Lower lobe of right lung (tissue), 2 donors: ENCODE data around the gene LRRC75A. TPM values are rescaled to one million over a fixed set of nuclear protein-coding genes. Genes with fewer than 3 reads are reported as not detected.

ENCODE experiments used
- ATAC-seq, 2 donors: fragments of 200-7000 bp; cut with Tn5 transposase; one replicate each; pipeline ENCODE4 v1.9.1; 2020 to 2022; ENCODE audit warnings: mild to moderate bottlenecking in 2 of 2, moderate library complexity in 2 of 2
- DNase-seq: peaks from one replicate; pipeline ENCODE4 v3.0.0-alpha.2; 2020
- H3K27ac ChIP-seq: fragments of 200-600 bp; one replicate; pipeline ENCODE4 v1.8.0; 2022
- H3K27me3 ChIP-seq: fragments of 200-600 bp; one replicate; pipeline ENCODE4 v1.8.0; 2022; ENCODE audit warnings: low read depth
- H3K36me3 ChIP-seq: fragments of 200-600 bp; one replicate; pipeline ENCODE4 v1.8.0; 2022; ENCODE audit warnings: mild to moderate bottlenecking
- H3K4me1 ChIP-seq: fragments of 200-600 bp; one replicate; pipeline ENCODE4 v1.8.0; 2022
- H3K4me3 ChIP-seq: fragments of 200-600 bp; one replicate; pipeline ENCODE4 v1.8.0; 2022; ENCODE audit warnings: mild to moderate bottlenecking
- H3K9me3 ChIP-seq: fragments of 200-600 bp; one replicate; pipeline ENCODE4 v1.8.0; 2022
- intact Hi-C: fragments of 100-400 bp; cut with DNase I; formaldehyde crosslinking; loops from one replicate; pipeline ENCODE4 v1.11.0; 2022
- total RNA-seq: library from RNA; stranded (reverse); fragmentation: NEBNext Ultra II Directional; extraction: Animal tissue kit (Norgen Biotek cat#: 25700); gene quantifications from one replicate; pipeline ENCODE4 v1.2.1, GENCODE V29; 2021
- TF ChIP-seq, protein P1 (sequence below): fragments of 200-600 bp; IDR thresholded peaks from one replicate; pipeline ENCODE4 v1.8.0; 2022; ENCODE audit warnings: antibody characterized with exemption, mild to moderate bottlenecking
- donor health status: DM: no; HTN: yes; CAD: no; lungs with severe emphysema.

LRRC75A gene
- total RNA-seq, 1 donor from 2014 or later = 3.8 TPM

GRCh38 chr17:16480995-16481394 lies 11.0 kb downstream of the LRRC75A start:
- DNase-seq (no peak), ATAC-seq (no peak)
- Histone ChIP-seq H3K4me1 (peaks cover 4% of the 10 kb centered on the region), H3K4me3 (no peak overlapping the region), H3K9me3 (no peaks in the 10 kb centered on the region), H3K36me3 (no peaks in the 10 kb centered on the region), H3K27me3 (no peaks in the 10 kb centered on the region), H3K27ac (no peak overlapping the region)
- TF ChIP-seq, protein P1, sequence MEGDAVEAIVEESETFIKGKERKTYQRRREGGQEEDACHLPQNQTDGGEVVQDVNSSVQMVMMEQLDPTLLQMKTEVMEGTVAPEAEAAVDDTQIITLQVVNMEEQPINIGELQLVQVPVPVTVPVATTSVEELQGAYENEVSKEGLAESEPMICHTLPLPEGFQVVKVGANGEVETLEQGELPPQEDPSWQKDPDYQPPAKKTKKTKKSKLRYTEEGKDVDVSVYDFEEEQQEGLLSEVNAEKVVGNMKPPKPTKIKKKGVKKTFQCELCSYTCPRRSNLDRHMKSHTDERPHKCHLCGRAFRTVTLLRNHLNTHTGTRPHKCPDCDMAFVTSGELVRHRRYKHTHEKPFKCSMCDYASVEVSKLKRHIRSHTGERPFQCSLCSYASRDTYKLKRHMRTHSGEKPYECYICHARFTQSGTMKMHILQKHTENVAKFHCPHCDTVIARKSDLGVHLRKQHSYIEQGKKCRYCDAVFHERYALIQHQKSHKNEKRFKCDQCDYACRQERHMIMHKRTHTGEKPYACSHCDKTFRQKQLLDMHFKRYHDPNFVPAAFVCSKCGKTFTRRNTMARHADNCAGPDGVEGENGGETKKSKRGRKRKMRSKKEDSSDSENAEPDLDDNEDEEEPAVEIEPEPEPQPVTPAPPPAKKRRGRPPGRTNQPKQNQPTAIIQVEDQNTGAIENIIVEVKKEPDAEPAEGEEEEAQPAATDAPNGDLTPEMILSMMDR = no peak
- intact Hi-C loops = no loop called here

- intact Hi-C loops = no loop called here
- Histone ChIP-seq H3K27me3 (no peaks in the 10 kb centered on the region), H3K9me3 (no peaks in the 10 kb centered on the region), H3K4me3 (no peak overlapping the region), H3K27ac (no peak overlapping the region), H3K4me1 (no peaks in the 10 kb centered on the region), H3K36me3 (no peaks in the 10 kb centered on the region)
- no peak for DNase-seq
- TF ChIP-seq, protein P1 = no peak
- ATAC-seq = no peak
These were observed 12.7 kb downstream of the LRRC75A start for GRCh38 chr17:16479264-16479663.

GRCh38 chr17:16478649-16479048 lies 13.3 kb downstream of the LRRC75A start:
- Histone ChIP-seq H3K4me3 (no peak overlapping the region), H3K27me3 (no peaks in the 10 kb centered on the region), H3K4me1 (no peaks in the 10 kb centered on the region), H3K9me3 (no peaks in the 10 kb centered on the region), H3K27ac (no peak overlapping the region), H3K36me3 (no peaks in the 10 kb centered on the region)
- DNase-seq = no peak
- TF ChIP-seq, protein P1 = no peak
- intact Hi-C loops = no loop called here
- ATAC-seq = no peak

DNA sequence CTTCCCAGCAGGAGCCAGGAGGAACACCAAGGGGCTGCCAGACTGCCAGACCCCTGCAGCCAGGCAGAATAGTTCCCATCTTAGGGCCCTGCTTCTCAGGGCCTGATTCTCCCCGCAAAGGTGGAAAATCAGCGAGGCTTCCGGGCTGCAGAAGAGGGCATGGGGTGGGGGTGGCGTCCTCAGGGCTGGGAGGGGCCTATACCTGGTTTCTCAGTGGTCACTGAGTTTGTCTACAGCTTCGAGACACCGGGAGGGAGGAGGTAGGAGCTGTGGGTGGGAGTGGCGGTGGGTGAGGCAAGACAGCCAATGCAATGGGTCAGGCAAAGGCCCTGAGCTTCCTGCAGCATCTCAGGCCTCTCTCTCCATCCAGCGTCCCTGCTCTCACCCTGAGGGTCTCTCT lies 14.3 kb downstream of the LRRC75A start:
- intact Hi-C loops = no loop called here
- no peak overlapping the region for H3K4me3 ChIP-seq
- no peak for ATAC-seq
- TF ChIP-seq, protein P1 = no peak
- H3K9me3 ChIP-seq = no peaks in the 10 kb centered on the region
- no peaks in the 10 kb centered on the region for H3K4me1 ChIP-seq
- H3K36me3 ChIP-seq = no peaks in the 10 kb centered on the region
- H3K27me3 ChIP-seq = no peaks in the 10 kb centered on the region
- H3K27ac ChIP-seq = no peak overlapping the region
- DNase-seq = no peak

DNA sequence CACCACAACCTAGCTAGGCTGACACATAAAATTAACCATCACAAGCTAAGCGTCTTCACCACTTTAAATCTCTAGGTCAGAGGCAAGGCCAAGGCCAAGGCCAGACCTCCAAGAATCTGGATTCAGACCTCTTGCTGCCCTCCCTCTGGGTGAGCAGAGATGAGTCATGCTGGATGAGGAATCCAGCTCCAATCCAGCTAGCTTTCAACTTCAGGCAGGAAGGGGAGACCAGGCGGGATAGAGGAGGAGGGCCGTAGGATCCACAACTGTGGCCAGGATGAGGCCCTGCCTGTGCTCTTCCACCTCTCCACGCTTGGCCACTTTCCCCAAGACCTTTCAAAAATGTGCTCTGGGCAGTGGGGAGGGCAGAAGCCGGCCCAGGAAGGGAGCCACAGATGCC lies 14.7 kb downstream of the LRRC75A start:
- Histone ChIP-seq H3K27me3 (no peaks in the 10 kb centered on the region), H3K27ac (no peak overlapping the region), H3K4me3 (no peak overlapping the region), H3K36me3 (no peaks in the 10 kb centered on the region), H3K4me1 (no peaks in the 10 kb centered on the region), H3K9me3 (no peaks in the 10 kb centered on the region)
- TF ChIP-seq, protein P1 = no peak
- DNase-seq (no peak), ATAC-seq (peak; percentile 19 to 48)
- intact Hi-C loops = no loop called here

DNA sequence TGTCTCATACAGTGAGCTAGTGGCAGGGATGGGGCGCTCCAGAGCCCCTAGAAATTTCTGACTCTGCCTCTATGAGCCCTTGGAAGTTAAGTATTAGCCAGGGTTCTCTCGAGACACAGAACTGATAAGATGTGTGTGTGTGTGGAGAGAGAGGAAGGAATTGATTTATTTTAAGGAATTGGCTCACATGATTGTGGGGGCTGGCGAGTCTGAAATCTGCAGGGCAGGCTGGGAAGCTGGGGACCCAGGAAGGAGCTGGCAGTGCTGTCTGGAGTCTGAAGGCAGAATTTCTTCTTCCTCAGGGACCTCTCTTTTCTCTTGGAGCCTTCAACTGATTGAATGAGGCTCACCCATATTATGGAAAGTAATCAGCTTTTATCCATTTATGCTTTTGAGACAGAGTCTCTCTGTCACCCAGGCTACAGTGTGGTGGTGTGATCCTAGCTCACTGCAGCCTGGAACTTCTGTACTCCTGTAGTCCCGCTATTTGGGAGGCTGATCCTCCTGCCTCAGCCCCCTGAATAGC lies 16.8 kb downstream of the LRRC75A start:
- no peaks in the 10 kb centered on the region for H3K27me3 ChIP-seq
- no peak overlapping the region for H3K4me3 ChIP-seq
- no peak overlapping the region for H3K27ac ChIP-seq
- no peak for DNase-seq
- ATAC-seq = no peak
- TF ChIP-seq, protein P1 = no peak
- intact Hi-C loops = no loop called here
- H3K4me1 ChIP-seq = no peaks in the 10 kb centered on the region
- H3K9me3 ChIP-seq = no peaks in the 10 kb centered on the region
- no peaks in the 10 kb centered on the region for H3K36me3 ChIP-seq
